Measurements from ENCODE around the gene KRTAP5-9.

GRCh38 chr11:71505781-71506180, 42.4 kb upstream of the KRTAP5-9 start:
- TF ChIP-seq CTCF (IDR thresholded peaks at IDR 0.05) (no peak), POLR2AphosphoS5 (IDR thresholded peaks at IDR 0.05) (no peak), EP300 (IDR thresholded peaks at IDR 0.05) (no peak), POLR2A (IDR thresholded peaks at IDR 0.05) (no peak)
